K562 (cell line): Measurements from ENCODE around the gene ERC2. TPM values are rescaled to one million over a fixed set of nuclear protein-coding genes. Genes with fewer than 3 reads are reported as not detected.

Experiments used
- ATAC-seq: fragments of 200-7000 bp; cut with Tn5 transposase; 3 replicates; pipeline ENCODE4 v1.9.1; 2020; ENCODE audit warnings: moderate library complexity
- BruUV-seq: library from RNA; stranded (reverse); fragments of 400-500 nt; replicated peaks from 2 replicates; lab custom pipeline; 2021; lab: Mats Ljungman, UMichigan
- CTCF ChIA-PET: fragments of 300-600 bp; formaldehyde crosslinking; extraction: SDS; loops from one replicate; lab custom pipeline; 2021; ENCODE audit warnings: low intra/inter-chr PET ratio; lab: Yijun Ruan, JAX
- POLR2A ChIA-PET: fragments of 300-600, 350-650 bp; sonication (Branson Sonifier 250); formaldehyde crosslinking; extraction: SDS; loops from one replicate; lab custom pipeline; 2021; ENCODE audit warnings: antibody characterized with exemption, inconsistent platforms; lab: Yijun Ruan, JAX
- DNase-seq, 4 experiments: peaks; one replicate each; pipeline versions ENCODE4 v3.0.0 to v3.0.0-alpha.2; 2011 to 2018; ENCODE audit warnings: low spot score in 3 of 4, mixed read lengths in 3 of 4; ENCODE audit errors: extremely low read depth in 1 of 4
- FAIRE-seq: peaks from 2 replicates; lab custom pipeline; 2011; peaks lifted over from hg19 to GRCh38; lab: Jason Lieb, UNC
- H2AFZ ChIP-seq: 2 replicates; pipeline ENCODE4 v1.6.0; 2011; ENCODE audit warnings: low read depth, low read length, control low read depth, inconsistent platforms
- H3K27ac ChIP-seq: fragments of 200-600 bp; 3 replicates; pipeline ENCODE4 v1.8.0; 2011; ENCODE audit warnings: low read depth, mild to moderate bottlenecking, control low read depth, inconsistent platforms, low read length, moderate library complexity, mixed read lengths; ENCODE audit errors: extremely low read depth
- H3K27me3 ChIP-seq, 2 experiments: fragments of 300-600 bp in 1 of 2; 2 replicates in 1 of 2; 3 replicates in 1 of 2; pipeline versions ENCODE4 v1.6.0 to v1.8.0; 2011; ENCODE audit warnings: inconsistent platforms in 2 of 2, low read length in 2 of 2, mild to moderate bottlenecking in 1 of 2, mixed read lengths in 1 of 2, moderate library complexity in 1 of 2; ENCODE audit not compliant: control insufficient read depth in 2 of 2, insufficient read depth in 2 of 2
- H3K36me3 ChIP-seq: fragments of 300-600 bp; 3 replicates; pipeline ENCODE4 v1.8.0; 2011; ENCODE audit warnings: mild to moderate bottlenecking, low read length, inconsistent platforms; ENCODE audit not compliant: control insufficient read depth, insufficient read depth
- H3K4me1 ChIP-seq, 2 experiments: fragments of 200-600 bp in 1 of 2; replicated peaks in 1 of 2; 2 replicates in 1 of 2; 3 replicates in 1 of 2; pipeline versions ENCODE4 v1.5.1 to v1.8.0; 2011; ENCODE audit warnings: inconsistent platforms in 2 of 2, low read length in 2 of 2, mild to moderate bottlenecking in 1 of 2, mixed read lengths in 1 of 2, moderate library complexity in 1 of 2; ENCODE audit not compliant: control insufficient read depth in 2 of 2, insufficient read depth in 2 of 2
- H3K4me2 ChIP-seq: 2 replicates; pipeline ENCODE4 v1.6.1; 2011; ENCODE audit warnings: low read length, control low read depth, inconsistent platforms, mixed read lengths; ENCODE audit not compliant: insufficient read depth
- H3K4me3 ChIP-seq: fragments of 200-600 bp; sonication (generic), shearing (Covaris generic); 2 replicates; pipeline ENCODE4 v1.5.1; 2016; ENCODE audit warnings: control low read depth, inconsistent platforms
- H3K79me2 ChIP-seq: fragments of 200-600 bp; 3 replicates; pipeline ENCODE4 v1.8.0; 2011; ENCODE audit warnings: low read length, inconsistent platforms; ENCODE audit not compliant: control insufficient read depth, insufficient read depth
- H3K9ac ChIP-seq, 2 experiments: 2 replicates each; pipeline versions ENCODE4 v1.6.0 to v1.6.1; 2011; ENCODE audit warnings: low read depth in 2 of 2, low read length in 2 of 2, control low read depth in 1 of 2, inconsistent platforms in 1 of 2, mild to moderate bottlenecking in 1 of 2, mixed read lengths in 1 of 2; ENCODE audit not compliant: insufficient read depth in 1 of 2
- H3K9me1 ChIP-seq: one replicate; pipeline ENCODE4 v1.6.0; 2011; ENCODE audit warnings: inconsistent platforms, mild to moderate bottlenecking, low read length, moderate library complexity; ENCODE audit not compliant: control insufficient read depth, insufficient read depth
- H3K9me3 ChIP-seq: replicated peaks from 2 replicates; pipeline ENCODE4 v1.5.1; 2011; ENCODE audit warnings: low read depth, low read length, inconsistent platforms; ENCODE audit not compliant: control insufficient read depth, insufficient read depth
- H4K20me1 ChIP-seq: replicated peaks from 2 replicates; pipeline ENCODE4 v1.6.1; 2011; ENCODE audit warnings: low read length, inconsistent platforms, mixed read lengths; ENCODE audit not compliant: control insufficient read depth, insufficient read depth
- ARID4B ChIP-seq: sonication (generic); formaldehyde crosslinking; IDR thresholded peaks from 2 replicates; pipeline ENCODE4 v1.8.0; 2022; ENCODE audit warnings: mild to moderate bottlenecking, missing genetic modification reagents
- PRPF4 ChIP-seq: fragments of 200-400 bp; formaldehyde crosslinking; IDR thresholded peaks from one replicate; pipeline ENCODE4 v1.6.1; 2017; ENCODE audit warnings: low read length, low read depth, mild to moderate bottlenecking; ENCODE audit not compliant: insufficient read depth, poor library complexity, severe bottlenecking
- RERE ChIP-seq: sonication (generic); formaldehyde crosslinking; IDR thresholded peaks from 2 replicates; pipeline ENCODE4 v1.8.0; 2023; ENCODE audit warnings: missing genetic modification reagents, mild to moderate bottlenecking, borderline replicate concordance
- STAT6 ChIP-seq: sonication (generic); formaldehyde crosslinking; IDR thresholded peaks from 2 replicates; pipeline ENCODE4 v1.8.1; 2023; ENCODE audit warnings: mild to moderate bottlenecking, missing genetic modification reagents
- WGBS: fragments of 100-300 bp; shearing (Covaris generic); methylation state at CpG from one replicate; pipeline ENCODE4 v1.1.6; 2016; ENCODE audit warnings: low coverage, mixed read lengths; ENCODE audit not compliant: insufficient coverage; ENCODE audit errors: missing lambda C conversion rate; 5-methylcytosine and 5-hydroxymethylcytosine counted together
- in situ Hi-C: fragments of 300-500 bp; cut with MboI; formaldehyde crosslinking; loops from 4 replicates; pipeline ENCODE4 v1.15.0; 2018; ENCODE audit warnings: inconsistent platforms, mixed read lengths
- intact Hi-C: fragments of 100-400 bp; cut with micrococcal nuclease; formaldehyde crosslinking; loops from 2 replicates; pipeline ENCODE4 v1.14.2; 2022
- polyA plus RNA-seq, 8 experiments: library from polyadenylated mRNA; depleted of rRNA in 4 of 8; stranded (reverse) in 5 of 8; unstranded in 3 of 8; fragments of >200 nt; fragmentation: Nextera tagmentation in 2 of 8; fragmentation: Illumina TruSeq in 1 of 8; extraction: Ambion mirVana in 2 of 8; extraction: Trizol in 1 of 8; gene quantifications; 2 replicates each; pipeline versions ENCODE4 v1.2.1 to v1.2.3, GENCODE V29; 2011 to 2014; ENCODE audit warnings: inconsistent platforms in 1 of 8, missing spikeins in 1 of 8
- total RNA-seq, 7 experiments: library from RNA; depleted of rRNA in 6 of 7; stranded (reverse); fragments of >200 nt in 6 of 7; fragmentation: Illumina TruSeq in 2 of 7; extraction: Trizol in 2 of 7; gene quantifications; 2 replicates each; pipeline versions ENCODE4 v1.2.1 to v1.2.3, GENCODE V29; 2011 to 2021; ENCODE audit warnings: low replicate concordance in 1 of 7

Gene ERC2
- total and polyA plus RNA-seq, 9 of the 15 experiments (the other 6 are each of a cell fraction or from before 2014, with no cell fraction given) = 0.04 to 0.18 (median 0.07) TPM; not detected in 2

DNA sequence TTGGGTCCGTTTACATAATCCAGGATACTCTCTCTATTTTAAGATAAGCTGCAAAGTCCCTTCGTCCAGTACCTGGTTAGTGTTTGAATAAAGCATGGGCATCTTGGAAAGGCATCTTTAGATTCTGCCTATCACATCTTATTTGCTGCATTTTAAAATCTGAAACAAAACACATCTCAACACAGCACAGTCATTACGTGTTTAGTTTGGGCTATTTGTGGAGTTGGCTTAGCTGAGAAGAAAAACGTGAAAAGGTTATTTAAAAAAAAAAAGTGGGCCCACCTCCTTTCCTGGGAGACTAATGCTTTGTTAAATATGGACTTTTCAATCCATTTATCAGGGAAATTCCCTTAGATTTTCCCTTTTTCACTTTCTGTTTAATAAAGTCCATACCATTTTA lies 806.7 kb downstream of the ERC2 start (continued):
- TF ChIP-seq STAT6 (CRISPR knock-in tag) (no peak), PRPF4 (no peak)

- no peaks in the 10 kb centered on the region for H3K4me1 ChIP-seq
- no peaks in the 10 kb centered on the region for H3K27me3 ChIP-seq
- no peak overlapping the region for H3K27ac ChIP-seq
- DNase-seq (no peak), ATAC-seq (no peak), FAIRE-seq (no peak)
- in situ Hi-C loops = no loop called here
- no peak overlapping the region for H3K4me3 ChIP-seq
- BruUV-seq = no TSS peak
- WGBS = 3% methylated on average over 3 of the region's 4 CpGs
- no peaks in the 10 kb centered on the region for H3K9me1 ChIP-seq
- no peak overlapping the region for H2AFZ ChIP-seq
- no peak overlapping the region for H3K4me2 ChIP-seq
- no peaks in the 10 kb centered on the region for H3K9me3 ChIP-seq
- H3K79me2 ChIP-seq = no peaks in the 10 kb centered on the region
- POLR2A ChIA-PET = interaction anchor here (0.6 kb wide), 1 partner anchor 77 kb away, joined by 3 read pairs; no protein-coding TSS in a partner anchor
- CTCF ChIA-PET = no interaction called here
- no peak overlapping the region for H3K9ac ChIP-seq
- intact Hi-C loops = no loop called here
- no peaks in the 10 kb centered on the region for H4K20me1 ChIP-seq
- H3K36me3 ChIP-seq = no peaks in the 10 kb centered on the region
- TF ChIP-seq ARID4B (CRISPR knock-in tag) (no peak), RERE (no peak)
Measured at GRCh38 chr3:55661141-55661540, 807.1 kb downstream of the ERC2 start.
